Neutrophil (primary cell): ENCODE measurements around the gene GNAQ.
A peak's percentile ranks its signal among the peaks of the same experiment; 100 is the strongest.

Source experiments
- H3K27ac ChIP-seq: fragments of 200-600 bp; sonication (generic); 2 replicates; pipeline ENCODE4 v1.5.1; 2016; ENCODE audit warnings: mild to moderate bottlenecking, moderate library complexity
- H3K27me3 ChIP-seq: fragments of 200-600 bp; sonication (generic); 2 replicates; pipeline ENCODE4 v1.6.0; 2016; ENCODE audit warnings: mild to moderate bottlenecking
- H3K36me3 ChIP-seq: fragments of 200-600 bp; sonication (generic); 2 replicates; pipeline ENCODE4 v1.5.1; 2017
- H3K4me1 ChIP-seq, 2 experiments: fragments of 200-600 bp in 1 of 2; sonication (generic) in 1 of 2; 1 replicate in 1 of 2; 2 replicates in 1 of 2; pipeline versions ENCODE4 v1.5.1 to v1.6.1; 2013 to 2016; ENCODE audit warnings: low read depth in 1 of 2, low read length in 1 of 2, mild to moderate bottlenecking in 1 of 2, moderate library complexity in 1 of 2; ENCODE audit not compliant: control insufficient read depth in 1 of 2, insufficient read depth in 1 of 2
- H3K4me3 ChIP-seq, 2 experiments: fragments of 200-600 bp in 1 of 2; sonication (generic) in 1 of 2; 1 replicate in 1 of 2; 2 replicates in 1 of 2; pipeline ENCODE4 v1.5.1; 2013 to 2016; ENCODE audit warnings: low read depth in 1 of 2, low read length in 1 of 2, mild to moderate bottlenecking in 1 of 2, moderate library complexity in 1 of 2
- H3K9me3 ChIP-seq: fragments of 200-600 bp; sonication (generic); 2 replicates; pipeline ENCODE4 v1.5.1; 2016
- TF ChIP-seq, protein P1 (sequence below): fragments of 200-600 bp; sonication (generic); IDR thresholded peaks from 2 replicates; pipeline ENCODE4 v1.5.1; 2016; ENCODE audit warnings: antibody characterized with exemption

GNAQ gene

DNA sequence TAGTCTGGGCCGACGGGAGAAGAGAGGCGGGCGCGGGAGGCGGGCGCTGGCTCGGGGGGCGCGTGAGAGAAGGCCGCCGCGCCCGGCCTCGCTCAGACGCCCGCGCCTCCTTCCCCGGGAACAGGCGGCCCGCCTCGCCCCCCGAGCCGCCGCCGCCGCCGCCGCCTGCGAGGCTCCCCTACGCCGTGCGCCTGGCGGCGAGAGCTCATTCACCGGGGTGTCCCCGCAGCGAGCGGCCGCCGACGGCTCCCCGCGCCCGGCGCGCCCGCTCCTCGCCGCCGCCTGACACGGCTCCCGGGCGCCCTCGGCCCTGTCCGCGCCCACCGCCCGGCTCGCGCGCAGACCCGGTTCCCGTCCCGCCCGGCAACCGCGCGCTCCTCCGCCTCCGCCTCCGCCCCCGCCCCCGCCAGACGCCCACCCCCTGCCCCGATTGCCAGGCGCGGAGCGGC, at the start of gene GNAQ:
GNAQ (minus strand) TSS at position 368 of the 449 bp plus-strand sequence. CDS start 576 bp downstream, outside the sequence.
- Histone ChIP-seq H3K27ac (peak within 1 kb of the TSS; percentile 89), H3K36me3 (no peaks in the 10 kb centered on the region), H3K4me3 (peak within 1 kb of the TSS; percentile 66 to 89), H3K4me1 (peaks cover 72 to 73% of the 10 kb centered on the region in 2 experiments), H3K9me3 (no peaks in the 10 kb centered on the region), H3K27me3 (no peaks in the 10 kb centered on the region)
- TF ChIP-seq, protein P1, sequence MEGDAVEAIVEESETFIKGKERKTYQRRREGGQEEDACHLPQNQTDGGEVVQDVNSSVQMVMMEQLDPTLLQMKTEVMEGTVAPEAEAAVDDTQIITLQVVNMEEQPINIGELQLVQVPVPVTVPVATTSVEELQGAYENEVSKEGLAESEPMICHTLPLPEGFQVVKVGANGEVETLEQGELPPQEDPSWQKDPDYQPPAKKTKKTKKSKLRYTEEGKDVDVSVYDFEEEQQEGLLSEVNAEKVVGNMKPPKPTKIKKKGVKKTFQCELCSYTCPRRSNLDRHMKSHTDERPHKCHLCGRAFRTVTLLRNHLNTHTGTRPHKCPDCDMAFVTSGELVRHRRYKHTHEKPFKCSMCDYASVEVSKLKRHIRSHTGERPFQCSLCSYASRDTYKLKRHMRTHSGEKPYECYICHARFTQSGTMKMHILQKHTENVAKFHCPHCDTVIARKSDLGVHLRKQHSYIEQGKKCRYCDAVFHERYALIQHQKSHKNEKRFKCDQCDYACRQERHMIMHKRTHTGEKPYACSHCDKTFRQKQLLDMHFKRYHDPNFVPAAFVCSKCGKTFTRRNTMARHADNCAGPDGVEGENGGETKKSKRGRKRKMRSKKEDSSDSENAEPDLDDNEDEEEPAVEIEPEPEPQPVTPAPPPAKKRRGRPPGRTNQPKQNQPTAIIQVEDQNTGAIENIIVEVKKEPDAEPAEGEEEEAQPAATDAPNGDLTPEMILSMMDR, result no peak

DNA sequence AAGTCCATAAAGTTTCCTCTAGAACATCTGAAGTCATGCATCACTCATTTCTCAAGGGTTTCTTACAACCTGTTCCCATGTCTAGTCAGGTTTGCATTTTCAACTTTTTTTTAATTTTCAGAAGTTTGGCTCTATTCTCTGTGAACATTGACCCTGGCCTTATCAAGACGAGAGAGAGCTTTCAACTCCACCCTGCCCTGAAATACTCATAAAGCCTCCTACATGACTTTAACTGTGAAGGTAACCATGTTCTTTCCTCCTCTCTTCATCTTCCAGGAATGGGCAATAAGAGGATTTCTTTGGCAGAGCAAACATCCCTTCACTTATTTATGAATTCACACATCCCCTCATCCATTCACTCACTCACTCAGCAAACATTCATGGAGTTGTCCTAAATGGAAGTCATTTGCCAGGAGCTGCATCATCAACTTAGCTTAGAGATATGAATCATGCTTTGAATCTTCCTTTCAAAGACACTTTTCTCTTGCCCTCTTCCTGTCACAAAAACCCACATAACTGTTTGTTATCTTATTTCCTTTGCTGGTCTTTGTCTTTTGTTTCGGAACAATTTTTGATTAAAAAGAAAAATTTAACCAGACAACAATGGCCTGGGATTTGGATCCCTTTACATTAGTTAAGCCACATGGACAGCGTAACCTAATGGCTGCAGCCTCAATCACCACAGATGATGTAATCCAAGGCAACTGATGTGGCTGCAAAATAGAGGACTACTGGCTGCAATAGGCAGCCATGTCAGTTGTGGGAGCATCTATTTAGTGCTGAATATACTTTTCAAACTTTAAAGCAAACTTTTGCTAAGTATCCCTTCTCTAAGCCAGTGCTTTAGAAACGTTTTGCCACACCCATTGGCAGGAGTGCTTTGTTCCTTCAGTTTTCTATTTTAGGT, 43.0 kb upstream of the GNAQ start:
- Histone ChIP-seq H3K27me3 (no peaks in the 10 kb centered on the region), H3K36me3 (no peaks in the 10 kb centered on the region), H3K4me1 (peaks cover 20% of the 10 kb centered on the region in 2 experiments), H3K4me3 (no peak overlapping the region), H3K9me3 (no peaks in the 10 kb centered on the region), H3K27ac (peak overlapping the region; percentile 64)
- TF ChIP-seq, protein P1, result no peak

DNA sequence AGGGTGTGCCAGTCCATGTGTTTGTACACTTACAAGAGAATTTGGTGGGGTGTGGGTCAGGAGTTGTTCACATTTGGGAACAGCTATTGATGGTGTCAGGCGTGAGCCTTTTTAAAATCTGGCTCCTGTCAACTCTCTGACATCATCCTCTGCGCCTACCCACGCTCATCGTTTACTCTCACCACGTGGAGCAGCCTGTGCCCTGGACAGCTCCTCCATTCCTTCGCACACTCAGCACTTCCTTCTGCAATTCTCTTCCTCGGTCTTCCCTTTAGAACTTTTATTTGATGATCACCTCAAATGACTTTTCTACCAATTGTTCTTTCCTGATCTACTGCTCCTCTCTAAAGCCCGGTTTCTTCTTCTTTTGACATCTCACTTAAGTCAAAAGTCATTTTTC, 42.1 kb upstream of the GNAQ start:
- Histone ChIP-seq H3K36me3 (no peaks in the 10 kb centered on the region), H3K27ac (peak overlapping the region; percentile 64), H3K4me1 (peaks cover 20% of the 10 kb centered on the region in 2 experiments), H3K9me3 (no peaks in the 10 kb centered on the region), H3K4me3 (peak overlapping the region in 1 of 2 experiments; percentile 15), H3K27me3 (no peaks in the 10 kb centered on the region)
- TF ChIP-seq, protein P1, result no peak

DNA sequence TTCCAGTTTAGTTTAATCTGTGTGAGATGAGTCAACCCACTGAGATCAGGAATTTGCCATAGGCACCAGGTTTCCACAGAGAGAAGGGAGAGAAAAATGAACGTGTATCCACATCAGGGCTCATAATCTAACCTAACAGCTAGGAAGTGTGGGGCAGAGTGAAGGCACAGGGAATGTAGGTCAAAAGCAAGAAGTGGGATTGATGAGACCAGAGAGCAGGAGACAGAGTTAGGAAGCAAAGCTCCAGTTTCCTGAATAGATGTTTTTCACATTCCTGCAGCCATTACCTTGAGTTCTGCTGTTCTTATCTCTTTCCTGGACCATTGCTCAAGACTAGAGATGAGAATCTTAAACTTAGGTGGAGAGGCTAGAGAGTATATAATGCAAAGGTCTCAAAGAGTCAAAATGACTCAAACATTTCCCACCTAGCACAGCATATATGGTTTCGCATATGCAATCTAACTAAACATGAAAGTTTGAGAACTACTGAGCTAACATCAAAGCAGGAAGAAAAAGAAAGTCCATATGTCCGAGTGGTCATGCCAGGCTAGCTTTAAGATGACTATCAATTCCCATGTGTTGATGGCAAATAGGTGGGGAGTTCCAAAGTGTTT, 41.1 kb upstream of the GNAQ start:
- Histone ChIP-seq H3K4me1 (peaks cover 20% of the 10 kb centered on the region in 2 experiments), H3K27me3 (no peaks in the 10 kb centered on the region), H3K4me3 (no peak overlapping the region), H3K36me3 (no peaks in the 10 kb centered on the region), H3K27ac (no peak overlapping the region), H3K9me3 (no peaks in the 10 kb centered on the region)
- TF ChIP-seq, protein P1, result no peak

DNA sequence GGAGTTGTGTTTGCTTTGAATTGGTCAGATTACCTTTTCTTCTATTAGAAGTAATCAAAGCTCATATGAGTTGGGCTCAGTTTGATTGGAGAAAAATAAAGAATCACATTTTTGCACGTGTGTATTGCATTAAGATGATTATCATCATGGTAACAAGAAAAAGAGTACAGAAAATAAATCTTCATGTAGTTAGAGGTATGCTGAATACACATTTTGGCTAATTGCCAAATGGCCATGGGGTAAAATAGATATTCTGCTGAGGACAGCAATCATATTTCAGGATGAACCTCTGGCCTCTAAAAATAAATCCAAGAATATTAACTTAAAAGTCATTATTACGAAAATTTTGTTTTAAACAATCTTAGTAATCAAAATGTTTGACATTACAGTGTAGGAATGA, 38.9 kb upstream of the GNAQ start:
- no peaks in the 10 kb centered on the region for H3K9me3 ChIP-seq
- H3K36me3 ChIP-seq, result no peaks in the 10 kb centered on the region
- H3K27me3 ChIP-seq, result no peaks in the 10 kb centered on the region
- no peak overlapping the region for H3K27ac ChIP-seq
- TF ChIP-seq, protein P1, result no peak
- peaks cover 20% of the 10 kb centered on the region in 2 experiments for H3K4me1 ChIP-seq
- H3K4me3 ChIP-seq, result no peak overlapping the region
